Pons (tissue), 1 donor: ENCODE data around the gene SLC2A4RG.
A peak's percentile ranks its signal among the peaks of the same experiment; 100 is the strongest.

ENCODE experiments used
- DNase-seq: peaks from one replicate; pipeline ENCODE4 v3.0.0-alpha.2; 2016; ENCODE audit warnings: low spot score

The SLC2A4RG gene

DNA sequence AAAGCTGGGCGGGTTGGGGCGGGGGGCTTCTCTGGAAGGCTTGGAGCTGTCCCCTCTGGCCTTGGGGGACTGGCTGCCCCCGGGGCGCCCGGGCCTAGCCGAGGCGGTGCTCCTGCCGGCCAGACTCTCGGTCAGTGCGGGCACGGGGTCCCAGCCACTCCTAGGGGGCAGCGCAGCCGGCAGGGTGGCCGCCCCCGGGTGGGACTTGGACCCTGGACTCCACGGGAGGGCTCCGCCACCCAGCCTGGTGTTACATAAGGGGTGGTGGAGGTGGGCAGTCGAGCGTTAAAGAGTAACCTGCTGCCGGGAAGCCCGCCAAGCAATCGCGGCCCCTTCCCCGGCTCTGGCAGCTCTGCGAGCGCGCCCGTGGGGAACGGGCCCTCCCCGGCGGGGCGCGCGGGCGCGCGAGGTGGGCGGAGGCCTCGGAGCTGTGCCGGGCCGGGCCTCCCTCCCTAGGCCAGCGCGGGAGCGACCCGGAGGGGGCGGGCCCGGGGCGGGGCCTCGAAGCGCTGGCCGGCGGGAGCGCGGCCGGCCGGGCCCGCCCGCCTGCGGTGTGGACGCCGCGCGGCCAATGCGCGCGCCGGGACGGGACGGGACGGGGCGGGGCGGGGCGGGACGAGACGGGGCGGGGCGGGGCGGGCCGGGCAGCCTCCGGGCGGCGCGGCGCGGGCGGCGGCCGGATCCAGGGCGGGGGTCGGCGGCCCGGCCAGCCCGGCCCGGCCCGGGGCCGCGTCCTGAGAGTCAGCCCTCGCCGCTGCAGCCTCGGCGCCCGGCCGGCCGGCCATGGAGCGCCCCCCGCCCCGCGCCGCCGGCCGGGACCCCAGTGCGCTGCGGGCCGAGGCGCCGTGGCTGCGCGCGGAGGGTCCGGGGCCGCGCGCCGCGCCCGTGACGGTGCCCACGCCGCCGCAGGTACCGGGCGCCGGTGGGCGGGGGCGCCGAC is at the start of gene SLC2A4RG:
Gene SLC2A4RG (plus strand): TSS at position 647 of the 940 bp plus-strand sequence. CDS start 137 bp downstream, at position 784.
- DNase-seq, result peak; percentile 77

DNA sequence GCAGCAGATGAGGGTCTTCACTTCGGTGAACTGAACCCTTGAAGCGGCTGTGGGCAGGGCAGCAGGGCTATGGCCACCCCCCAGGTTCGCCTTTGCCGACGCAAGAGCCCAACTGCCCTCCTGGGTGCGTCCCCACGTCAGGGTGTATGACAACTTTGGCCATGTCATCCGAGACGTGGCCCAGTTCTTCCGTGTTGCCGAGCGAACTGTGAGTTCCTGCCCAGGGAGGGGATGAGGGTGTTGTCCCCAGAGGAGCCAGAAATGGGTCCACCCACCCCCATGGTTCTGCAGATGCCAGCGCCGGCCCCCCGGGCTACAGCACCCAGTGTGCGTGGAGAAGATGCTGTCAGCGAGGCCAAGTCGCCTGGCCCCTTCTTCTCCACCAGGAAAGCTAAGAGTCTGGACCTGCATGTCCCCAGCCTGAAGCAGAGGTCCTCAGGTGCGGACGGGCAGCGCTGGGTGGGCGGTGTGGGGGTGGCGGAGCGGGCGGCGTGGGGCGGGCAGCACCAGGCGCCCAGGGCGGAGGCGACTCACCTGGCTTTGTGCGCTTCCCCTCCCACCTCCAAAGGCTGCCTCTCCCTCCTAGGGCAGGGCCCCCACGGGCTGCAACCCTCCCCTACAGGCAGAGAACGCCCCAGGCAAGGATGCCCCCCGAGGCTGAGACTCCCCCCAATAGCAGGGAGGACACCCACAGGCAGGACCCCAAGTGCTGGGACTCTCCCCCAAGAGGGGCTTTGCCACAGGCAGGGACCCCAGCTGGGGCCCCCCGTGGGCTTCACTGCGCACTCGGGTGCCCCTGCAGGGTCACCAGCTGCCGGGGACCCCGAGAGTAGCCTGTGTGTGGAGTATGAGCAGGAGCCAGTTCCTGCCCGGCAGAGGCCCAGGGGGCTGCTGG is 49.3 kb upstream of the SLC2A4RG start:
- DNase-seq, result no peak

- DNase-seq, result no peak
These were observed 48.5 kb upstream of the SLC2A4RG start for GRCh38 chr20:63690898-63691710.

GRCh38 chr20:63691711-63692435 is 47.7 kb upstream of the SLC2A4RG start:
- no peak for DNase-seq

DNA sequence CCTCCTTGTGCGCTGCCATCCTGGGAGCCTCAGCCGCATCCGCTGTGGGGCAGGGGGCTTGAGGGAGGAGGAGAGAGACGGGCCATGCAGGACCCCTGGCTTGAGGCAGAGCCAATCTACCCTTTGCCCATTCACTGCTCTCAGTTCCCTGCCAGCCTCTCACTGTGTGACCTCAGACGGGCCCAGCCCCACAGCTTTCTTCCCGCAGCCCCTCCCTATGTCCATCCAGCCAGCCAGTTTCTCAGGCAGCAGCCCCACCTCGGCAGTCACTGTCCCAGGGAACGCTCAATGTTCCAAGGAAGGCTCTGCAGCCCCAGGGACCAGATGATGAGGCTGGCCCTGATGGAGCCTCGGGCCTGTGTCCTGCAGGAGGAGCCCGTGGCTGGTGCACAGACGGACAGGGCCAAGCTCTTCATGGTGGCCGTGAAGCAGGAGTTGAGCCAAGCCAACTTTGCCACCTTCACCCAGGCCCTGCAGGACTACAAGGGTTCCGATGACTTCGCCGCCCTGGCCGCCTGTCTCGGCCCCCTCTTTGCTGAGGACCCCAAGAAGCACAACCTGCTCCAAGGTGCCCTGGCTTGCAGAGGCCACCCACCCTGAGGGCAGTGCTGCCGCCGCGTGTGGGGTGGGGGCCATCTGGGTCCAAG is 47.0 kb upstream of the SLC2A4RG start:
- no peak for DNase-seq

DNA sequence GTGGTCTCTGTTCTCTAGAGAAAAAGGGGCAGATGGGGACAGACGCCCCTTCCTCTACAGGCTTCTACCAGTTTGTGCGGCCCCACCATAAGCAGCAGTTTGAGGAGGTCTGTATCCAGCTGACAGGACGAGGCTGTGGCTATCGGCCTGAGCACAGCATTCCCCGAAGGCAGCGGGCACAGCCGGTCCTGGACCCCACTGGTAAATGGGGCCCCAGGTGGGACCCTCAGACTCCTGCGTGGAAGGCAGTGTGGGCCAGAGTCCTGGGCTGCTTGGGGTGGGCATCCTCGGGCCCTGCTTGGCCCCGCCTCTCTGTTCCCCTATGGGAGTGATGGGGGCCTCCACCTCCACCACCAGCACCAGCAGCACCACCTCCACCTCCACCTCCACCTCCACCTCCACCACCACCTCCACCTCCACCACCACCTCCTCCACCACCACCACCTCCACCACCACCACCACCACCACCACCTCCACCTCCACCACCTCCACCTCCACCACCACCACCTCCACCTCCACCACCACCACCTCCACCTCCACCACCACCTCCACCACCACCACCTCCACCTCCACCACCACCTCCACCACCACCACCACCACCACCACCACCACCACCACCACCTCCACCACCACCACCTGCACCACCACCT is 46.4 kb upstream of the SLC2A4RG start:
- DNase-seq, result no peak

- no peak for DNase-seq
These were observed 45.6 kb upstream of the SLC2A4RG start for GRCh38 chr20:63693733-63694583.

DNA sequence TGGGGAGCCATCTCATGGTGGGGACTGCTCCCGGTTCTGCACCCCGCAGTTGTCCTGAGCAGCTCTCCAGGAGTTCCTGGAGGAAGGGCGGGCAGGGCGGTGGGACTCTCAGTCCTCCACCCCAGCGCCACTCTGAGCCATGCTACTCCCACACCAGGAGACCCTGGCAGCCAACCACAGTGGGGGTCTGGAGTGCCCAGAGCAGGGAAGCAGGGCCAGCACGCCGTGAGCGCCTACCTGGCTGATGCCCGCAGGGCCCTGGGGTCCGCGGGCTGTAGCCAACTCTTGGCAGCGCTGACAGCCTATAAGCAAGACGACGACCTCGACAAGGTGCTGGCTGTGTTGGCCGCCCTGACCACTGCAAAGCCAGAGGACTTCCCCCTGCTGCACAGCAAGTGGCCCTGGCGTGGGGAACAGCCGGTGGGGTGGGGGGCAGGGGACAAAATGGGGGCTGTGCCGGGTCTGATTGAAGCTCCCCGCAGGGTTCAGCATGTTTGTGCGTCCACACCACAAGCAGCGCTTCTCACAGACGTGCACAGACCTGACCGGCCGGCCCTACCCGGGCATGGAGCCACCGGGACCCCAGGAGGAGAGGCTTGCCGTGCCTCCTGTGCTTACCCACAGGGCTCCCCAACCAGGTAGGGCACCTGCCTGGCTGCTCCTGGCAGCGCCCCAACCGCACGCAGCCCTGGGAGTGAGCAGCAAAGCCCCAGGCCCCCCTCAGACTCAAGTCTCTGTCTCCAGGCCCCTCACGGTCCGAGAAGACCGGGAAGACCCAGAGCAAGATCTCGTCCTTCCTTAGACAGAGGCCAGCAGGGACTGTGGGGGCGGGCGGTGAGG is 44.8 kb upstream of the SLC2A4RG start:
- DNase-seq, result no peak

GRCh38 chr20:63695424-63696305 is 43.9 kb upstream of the SLC2A4RG start:
- no peak for DNase-seq

DNA sequence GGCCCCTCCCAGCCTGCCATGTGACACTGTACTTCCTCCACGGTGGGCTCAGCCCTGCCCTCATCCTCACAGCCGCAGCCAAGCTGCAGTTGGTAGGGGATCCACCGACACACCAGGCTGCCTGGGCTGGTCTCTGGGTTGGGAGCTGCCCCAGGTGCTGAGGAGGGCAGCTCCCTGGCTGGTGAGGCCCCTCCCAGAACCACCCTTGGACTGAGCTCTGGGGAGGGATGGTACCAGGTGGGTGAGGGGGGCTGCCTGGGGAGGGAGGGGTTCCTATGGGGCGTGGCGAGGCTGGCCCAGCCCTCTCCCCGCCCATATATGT is 43.3 kb upstream of the SLC2A4RG start:
- DNase-seq, result no peak

DNA sequence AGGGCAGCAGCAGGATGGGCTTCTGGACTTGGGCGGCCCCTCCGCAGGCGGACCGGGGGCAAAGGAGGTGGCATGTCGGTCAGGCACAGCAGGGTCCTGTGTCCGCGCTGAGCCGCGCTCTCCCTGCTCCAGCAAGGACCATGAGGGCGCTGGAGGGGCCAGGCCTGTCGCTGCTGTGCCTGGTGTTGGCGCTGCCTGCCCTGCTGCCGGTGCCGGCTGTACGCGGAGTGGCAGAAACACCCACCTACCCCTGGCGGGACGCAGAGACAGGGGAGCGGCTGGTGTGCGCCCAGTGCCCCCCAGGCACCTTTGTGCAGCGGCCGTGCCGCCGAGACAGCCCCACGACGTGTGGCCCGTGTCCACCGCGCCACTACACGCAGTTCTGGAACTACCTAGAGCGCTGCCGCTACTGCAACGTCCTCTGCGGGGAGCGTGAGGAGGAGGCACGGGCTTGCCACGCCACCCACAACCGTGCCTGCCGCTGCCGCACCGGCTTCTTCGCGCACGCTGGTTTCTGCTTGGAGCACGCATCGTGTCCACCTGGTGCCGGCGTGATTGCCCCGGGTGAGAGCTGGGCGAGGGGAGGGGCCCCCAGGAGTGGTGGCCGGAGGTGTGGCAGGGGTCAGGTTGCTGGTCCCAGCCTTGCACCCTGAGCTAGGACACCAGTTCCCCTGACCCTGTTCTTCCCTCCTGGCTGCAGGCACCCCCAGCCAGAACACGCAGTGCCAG is 42.8 kb upstream of the SLC2A4RG start, which contains the start of gene TNFRSF6B:
Gene TNFRSF6B (plus strand): TSS at position 25 of the 729 bp plus-strand sequence. CDS start 116 bp downstream, at position 141.
- DNase-seq, result no peak

DNA sequence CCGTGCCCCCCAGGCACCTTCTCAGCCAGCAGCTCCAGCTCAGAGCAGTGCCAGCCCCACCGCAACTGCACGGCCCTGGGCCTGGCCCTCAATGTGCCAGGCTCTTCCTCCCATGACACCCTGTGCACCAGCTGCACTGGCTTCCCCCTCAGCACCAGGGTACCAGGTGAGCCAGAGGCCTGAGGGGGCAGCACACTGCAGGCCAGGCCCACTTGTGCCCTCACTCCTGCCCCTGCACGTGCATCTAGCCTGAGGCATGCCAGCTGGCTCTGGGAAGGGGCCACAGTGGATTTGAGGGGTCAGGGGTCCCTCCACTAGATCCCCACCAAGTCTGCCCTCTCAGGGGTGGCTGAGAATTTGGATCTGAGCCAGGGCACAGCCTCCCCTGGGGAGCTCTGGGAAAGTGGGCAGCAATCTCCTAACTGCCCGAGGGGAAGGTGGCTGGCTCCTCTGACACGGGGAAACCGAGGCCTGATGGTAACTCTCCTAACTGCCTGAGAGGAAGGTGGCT is 42.2 kb upstream of the SLC2A4RG start:
- DNase-seq, result no peak

GRCh38 chr20:63697868-63698545 is 41.6 kb upstream of the SLC2A4RG start:
- no peak for DNase-seq

- DNase-seq, result no peak
These were observed 40.7 kb upstream of the SLC2A4RG start for GRCh38 chr20:63698739-63699465.
